ENCODE data around the gene ZNF469. TPM values are rescaled to one million over a fixed set of nuclear protein-coding genes. Genes with fewer than 3 reads are reported as not detected.
A peak's percentile ranks its signal among the peaks of the same experiment; 100 is the strongest.
"Not testable (repeated sequence)": the region's sequence is repeated elsewhere in the genome, so short reads cannot be mapped to it uniquely, and the experiment has no call there.

Gene ZNF469
- total RNA-seq, 6 experiments from 2014 or later = 0.22 to 1.3 (median 0.37) TPM

DNA sequence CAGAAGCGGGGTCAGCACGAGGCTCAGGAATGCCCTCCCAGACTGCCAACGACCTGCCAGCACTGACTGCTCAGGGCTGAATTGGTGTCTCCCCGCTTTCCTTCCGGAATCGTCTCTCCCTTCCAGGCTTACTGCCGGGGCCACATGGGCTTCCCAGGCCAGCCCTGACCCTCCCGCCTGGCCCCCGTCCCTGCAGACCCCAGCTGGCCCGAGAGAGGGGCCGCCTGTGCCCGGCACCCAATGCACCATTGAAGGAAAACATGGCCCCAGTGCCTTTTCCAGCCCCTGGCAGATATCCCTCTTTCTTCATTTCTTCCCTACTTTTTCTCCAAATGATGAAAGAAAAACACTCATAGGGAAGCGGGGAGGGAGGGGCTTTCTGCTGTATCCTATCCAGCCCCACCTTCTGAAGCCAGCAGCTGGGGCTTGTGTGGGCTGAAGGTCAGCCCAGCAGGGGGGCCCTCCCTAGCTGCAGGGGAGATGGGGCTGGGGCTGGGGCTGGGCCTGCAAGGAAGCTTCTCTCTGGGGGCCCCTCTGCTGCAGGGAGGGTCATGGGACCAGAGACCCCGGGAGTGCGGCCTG, 25.9 kb downstream of the ZNF469 start:
- H3K36me3 ChIP-seq = no peaks in the 10 kb centered on the region
- TF ChIP-seq, protein P1, sequence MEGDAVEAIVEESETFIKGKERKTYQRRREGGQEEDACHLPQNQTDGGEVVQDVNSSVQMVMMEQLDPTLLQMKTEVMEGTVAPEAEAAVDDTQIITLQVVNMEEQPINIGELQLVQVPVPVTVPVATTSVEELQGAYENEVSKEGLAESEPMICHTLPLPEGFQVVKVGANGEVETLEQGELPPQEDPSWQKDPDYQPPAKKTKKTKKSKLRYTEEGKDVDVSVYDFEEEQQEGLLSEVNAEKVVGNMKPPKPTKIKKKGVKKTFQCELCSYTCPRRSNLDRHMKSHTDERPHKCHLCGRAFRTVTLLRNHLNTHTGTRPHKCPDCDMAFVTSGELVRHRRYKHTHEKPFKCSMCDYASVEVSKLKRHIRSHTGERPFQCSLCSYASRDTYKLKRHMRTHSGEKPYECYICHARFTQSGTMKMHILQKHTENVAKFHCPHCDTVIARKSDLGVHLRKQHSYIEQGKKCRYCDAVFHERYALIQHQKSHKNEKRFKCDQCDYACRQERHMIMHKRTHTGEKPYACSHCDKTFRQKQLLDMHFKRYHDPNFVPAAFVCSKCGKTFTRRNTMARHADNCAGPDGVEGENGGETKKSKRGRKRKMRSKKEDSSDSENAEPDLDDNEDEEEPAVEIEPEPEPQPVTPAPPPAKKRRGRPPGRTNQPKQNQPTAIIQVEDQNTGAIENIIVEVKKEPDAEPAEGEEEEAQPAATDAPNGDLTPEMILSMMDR (IDR thresholded peaks at IDR 0.05) = no peak
- TF ChIP-seq POLR2A (IDR thresholded peaks at IDR 0.05) = no peak
- intact Hi-C loops (cut with DNase I) = no loop called here
- 58% methylated on average over 12 of the region's 15 CpGs for WGBS (ENCODE audit: insufficient coverage, low coverage, low lambda C conversion rate, missing lambda C conversion rate)
- H3K4me1 ChIP-seq = no peaks in the 10 kb centered on the region
- no peaks in the 10 kb centered on the region for H3K27me3 ChIP-seq
- no peaks in the 10 kb centered on the region for H3K9me3 ChIP-seq
- H3K4me3 ChIP-seq = no peak overlapping the region
- DNase-seq = no peak
- no peak for ATAC-seq
- H3K27ac ChIP-seq = no peak overlapping the region

DNA sequence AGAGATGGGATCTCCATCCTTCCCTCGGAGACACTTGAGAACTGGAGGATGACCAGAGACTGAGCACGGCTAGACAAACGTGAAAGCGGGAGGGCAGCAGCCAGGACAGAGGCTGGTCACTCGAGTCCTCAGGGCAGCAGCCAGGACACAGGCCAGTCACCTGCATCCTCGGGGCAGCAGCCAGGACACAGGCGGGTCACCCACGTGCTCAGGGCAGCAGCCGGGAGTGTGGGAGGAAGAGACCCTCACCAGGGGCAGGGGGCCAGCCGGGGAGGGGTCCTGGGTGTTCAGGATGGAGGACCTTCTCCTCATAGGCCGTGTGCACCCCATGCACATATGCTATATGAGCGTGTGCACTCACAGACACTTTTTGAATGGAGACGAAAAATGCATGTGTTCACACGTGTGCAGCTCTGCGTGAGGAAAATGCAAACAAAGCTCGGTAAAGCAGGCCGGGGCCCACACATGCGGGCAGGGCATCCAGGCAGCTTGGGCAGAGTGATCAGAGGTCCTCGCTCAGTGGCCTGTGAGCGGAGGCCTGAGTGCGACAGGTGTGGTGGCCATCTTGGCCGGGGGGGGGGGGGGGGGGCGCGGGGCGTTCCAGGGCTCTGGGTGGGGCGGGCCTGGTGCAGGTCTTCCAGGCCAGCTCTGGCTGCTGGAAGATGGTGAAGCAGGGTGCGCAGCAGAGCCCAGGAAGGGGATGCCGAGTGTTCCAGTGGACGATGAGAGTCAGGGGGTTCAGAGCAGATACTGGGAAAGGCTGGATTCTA, 26.7 kb downstream of the ZNF469 start:
- Histone ChIP-seq H3K4me1 (no peaks in the 10 kb centered on the region), H3K27me3 (no peaks in the 10 kb centered on the region), H3K27ac (no peak overlapping the region), H3K9me3 (no peaks in the 10 kb centered on the region), H3K36me3 (no peaks in the 10 kb centered on the region), H3K4me3 (no peak overlapping the region)
- no peak for TF ChIP-seq POLR2A (IDR thresholded peaks at IDR 0.05)
- TF ChIP-seq, protein P1 (IDR thresholded peaks at IDR 0.05) = no peak
- intact Hi-C loops (cut with DNase I) = no loop called here
- no peak for ATAC-seq
- 64% methylated on average over 15 of the region's 29 CpGs for WGBS (ENCODE audit: insufficient coverage, low coverage, low lambda C conversion rate, missing lambda C conversion rate)
- no peak for DNase-seq

DNA sequence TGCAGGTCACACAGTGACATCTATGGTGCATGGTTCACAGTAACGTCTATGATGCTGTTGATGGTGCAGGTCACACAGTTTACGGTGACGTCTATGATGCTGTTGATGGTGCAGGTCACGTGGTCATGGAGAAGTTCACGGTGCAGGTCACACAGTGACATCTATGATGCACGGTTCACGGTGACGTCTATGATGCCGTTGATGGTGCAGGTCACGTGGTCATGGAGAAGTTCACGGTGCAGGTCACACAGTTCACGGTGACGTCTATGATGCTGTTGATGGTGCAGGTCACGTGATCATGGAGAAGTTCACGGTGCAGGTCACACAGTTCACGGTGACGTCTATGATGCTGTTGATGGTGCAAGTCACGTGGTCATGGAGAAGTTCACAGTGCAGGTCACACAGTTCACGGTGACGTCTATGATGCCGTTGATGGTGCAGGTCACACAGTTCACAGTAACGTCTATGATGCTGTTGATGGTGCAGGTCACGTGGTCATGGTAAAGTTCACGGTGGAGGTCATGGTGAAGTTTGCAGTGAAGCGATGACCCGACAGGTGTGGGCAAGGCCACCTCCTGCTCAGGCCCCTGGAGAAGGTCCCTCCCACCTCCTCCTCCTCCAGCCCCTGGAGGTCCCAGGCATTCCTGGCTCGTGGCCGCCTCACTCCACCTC, 27.7 kb downstream of the ZNF469 start:
- H3K4me1 ChIP-seq; H3K27me3 ChIP-seq; H3K4me3 ChIP-seq; ATAC-seq; H3K36me3 ChIP-seq; DNase-seq; H3K27ac ChIP-seq; H3K9me3 ChIP-seq; intact Hi-C loops (cut with DNase I): not testable (repeated sequence)
- WGBS (ENCODE audit: insufficient coverage, low coverage, low lambda C conversion rate, missing lambda C conversion rate) = 84% methylated on average over 11 of the region's 28 CpGs

DNA sequence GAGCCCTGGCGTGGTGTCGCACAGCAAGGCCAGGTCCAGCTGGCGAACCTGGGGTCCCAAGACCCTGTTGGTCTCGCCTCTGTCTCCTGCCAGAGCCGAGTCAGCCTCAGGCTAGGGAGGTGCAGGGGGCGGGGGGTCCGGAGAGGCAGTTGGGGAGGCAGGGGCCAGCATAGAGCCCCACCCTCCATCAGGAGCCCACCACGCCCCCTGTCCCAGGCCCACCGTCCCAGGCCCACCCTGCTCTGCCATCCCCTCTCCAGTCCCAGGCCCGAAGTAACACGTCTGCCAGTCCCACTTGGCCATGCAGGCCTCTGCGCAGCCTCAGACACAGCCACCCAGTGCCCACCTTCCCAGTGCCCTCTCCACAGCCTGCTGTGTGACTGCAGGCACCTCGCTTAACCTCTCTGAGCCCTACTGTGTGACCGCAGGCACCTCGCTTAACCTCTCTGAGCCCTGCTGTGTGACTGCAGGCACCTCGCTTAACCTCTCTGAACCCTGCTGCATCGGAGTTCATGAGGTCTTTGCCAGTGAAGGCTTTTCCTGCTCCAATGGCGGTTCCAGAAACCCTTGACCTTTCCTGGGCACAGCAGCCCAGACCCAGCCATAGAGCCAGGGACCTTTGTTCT, 29.3 kb downstream of the ZNF469 start:
- Histone ChIP-seq H3K4me1 (no peaks in the 10 kb centered on the region), H3K27ac (no peak overlapping the region), H3K27me3 (no peaks in the 10 kb centered on the region), H3K9me3 (no peaks in the 10 kb centered on the region), H3K4me3 (no peak overlapping the region), H3K36me3 (no peaks in the 10 kb centered on the region)
- intact Hi-C loops (cut with DNase I) = no loop called here
- DNase-seq (no peak), ATAC-seq (peak in 1 of 4 donors; percentile 38)
- WGBS (ENCODE audit: insufficient coverage, low coverage, low lambda C conversion rate, missing lambda C conversion rate) = 71% methylated on average over 4 of the region's 18 CpGs
- TF ChIP-seq, protein P1 (IDR thresholded peaks at IDR 0.05) = no peak
- TF ChIP-seq POLR2A (IDR thresholded peaks at IDR 0.05) = no peak
